GM10248 (cell line): ENCODE data around the gene KPTN.
A peak's percentile ranks its signal among the peaks of the same experiment; 100 is the strongest.
"Not testable (repeated sequence)": the region's sequence is repeated elsewhere in the genome, so short reads cannot be mapped to it uniquely, and the experiment has no call there.

Experiments
- CTCF ChIA-PET: fragments of 300-600 bp; sonication (Branson Sonifier 250); formaldehyde crosslinking; extraction: SDS; loops from one replicate; lab custom pipeline; 2021; ENCODE audit warnings: antibody characterized with exemption; lab: Yijun Ruan, JAX
- POLR2A ChIA-PET: fragments of 350-650 bp; sonication (Branson Sonifier 250); formaldehyde crosslinking; extraction: SDS; loops from one replicate; lab custom pipeline; 2020; ENCODE audit warnings: antibody characterized with exemption; lab: Yijun Ruan, JAX
- DNase-seq: peaks from one replicate; pipeline ENCODE4 v3.0.0; 2012; ENCODE audit errors: extremely low spot score
- CTCF ChIP-seq: IDR thresholded peaks from 2 replicates; pipeline ENCODE4 v1.5.1; 2012; ENCODE audit warnings: mild to moderate bottlenecking, low read depth; ENCODE audit errors: extremely low read depth, missing control alignments, control extremely low read depth

KPTN gene

GRCh38 chr19:47490031-47490430 is 6.0 kb upstream of the KPTN start:
- DNase-seq: no peak
- POLR2A ChIA-PET: no interaction called here
- CTCF ChIA-PET: interaction anchor here (3.3 kb wide), 1 partner anchor 25 kb away, joined by 21 read pairs; the partner anchor contains the start of gene NAPA
- TF ChIP-seq CTCF: no peak

GRCh38 chr19:47489072-47489914 is 5.3 kb upstream of the KPTN start:
- no peak for DNase-seq
- CTCF ChIA-PET: interaction anchor here (3.3 kb wide), 1 partner anchor 26 kb away, joined by 21 read pairs; the partner anchor contains the start of gene NAPA
- POLR2A ChIA-PET: no interaction called here
- TF ChIP-seq CTCF: no peak

GRCh38 chr19:47487551-47488515 is 3.8 kb upstream of the KPTN start:
- ChIA-PET CTCF (interaction anchor here (1.2 to 3.3 kb wide), 6 partner anchors 12 to 220 kb away, joined by 3 to 21 read pairs (median 4); partner anchors contain the start of gene NAPA), POLR2A (interaction anchor here (0.7 to 0.9 kb wide), 2 partner anchors 23 to 312 kb away, joined by 3 to 5 read pairs; no protein-coding TSS in a partner anchor)
- no peak for TF ChIP-seq CTCF
- DNase-seq: peak; percentile 50

GRCh38 chr19:47486900-47487299 is 2.9 kb upstream of the KPTN start:
- POLR2A ChIA-PET: interaction anchor here (0.7 kb wide), 1 partner anchor 313 kb away, joined by 3 read pairs; no protein-coding TSS in a partner anchor

GRCh38 chr19:47486220-47486619 is 2.2 kb upstream of the KPTN start:
- CTCF ChIA-PET: interaction anchor here (1.5 to 1.7 kb wide), 2 partner anchors 95 to 221 kb away, joined by 4 to 7 read pairs; no protein-coding TSS in a partner anchor
- DNase-seq, POLR2A ChIA-PET: not testable (repeated sequence)

More at GRCh38 chr19:47486900-47487299, 2.9 kb upstream of the KPTN start:
- no peak for DNase-seq
- TF ChIP-seq CTCF: no peak
- CTCF ChIA-PET: interaction anchor here (1.5 to 3.3 kb wide), 4 partner anchors 24 to 221 kb away, joined by 4 to 21 read pairs (median 6); partner anchors contain the start of gene NAPA

- CTCF ChIA-PET: interaction anchor here (0.9 to 2.5 kb wide), 6 partner anchors 9 to 194 kb away, joined by 3 to 13 read pairs (median 8); no protein-coding TSS in a partner anchor
- TF ChIP-seq CTCF: no peak
- POLR2A ChIA-PET: no interaction called here
Observed at GRCh38 chr19:47485210-47485609, 1.2 kb upstream of the KPTN start.

More at GRCh38 chr19:47485210-47485609, 1.2 kb upstream of the KPTN start:
- no peak for DNase-seq
